ENCODE data around the gene ABHD12. TPM values are rescaled to one million over a fixed set of nuclear protein-coding genes. Genes with fewer than 3 reads are reported as not detected.

Gene ABHD12
- total and polyA plus RNA-seq, 10 of the 15 experiments (the other 5 are each of a cell fraction or from before 2014, with no cell fraction given) = 1.5 to 61.8 (median 26.7) TPM

DNA sequence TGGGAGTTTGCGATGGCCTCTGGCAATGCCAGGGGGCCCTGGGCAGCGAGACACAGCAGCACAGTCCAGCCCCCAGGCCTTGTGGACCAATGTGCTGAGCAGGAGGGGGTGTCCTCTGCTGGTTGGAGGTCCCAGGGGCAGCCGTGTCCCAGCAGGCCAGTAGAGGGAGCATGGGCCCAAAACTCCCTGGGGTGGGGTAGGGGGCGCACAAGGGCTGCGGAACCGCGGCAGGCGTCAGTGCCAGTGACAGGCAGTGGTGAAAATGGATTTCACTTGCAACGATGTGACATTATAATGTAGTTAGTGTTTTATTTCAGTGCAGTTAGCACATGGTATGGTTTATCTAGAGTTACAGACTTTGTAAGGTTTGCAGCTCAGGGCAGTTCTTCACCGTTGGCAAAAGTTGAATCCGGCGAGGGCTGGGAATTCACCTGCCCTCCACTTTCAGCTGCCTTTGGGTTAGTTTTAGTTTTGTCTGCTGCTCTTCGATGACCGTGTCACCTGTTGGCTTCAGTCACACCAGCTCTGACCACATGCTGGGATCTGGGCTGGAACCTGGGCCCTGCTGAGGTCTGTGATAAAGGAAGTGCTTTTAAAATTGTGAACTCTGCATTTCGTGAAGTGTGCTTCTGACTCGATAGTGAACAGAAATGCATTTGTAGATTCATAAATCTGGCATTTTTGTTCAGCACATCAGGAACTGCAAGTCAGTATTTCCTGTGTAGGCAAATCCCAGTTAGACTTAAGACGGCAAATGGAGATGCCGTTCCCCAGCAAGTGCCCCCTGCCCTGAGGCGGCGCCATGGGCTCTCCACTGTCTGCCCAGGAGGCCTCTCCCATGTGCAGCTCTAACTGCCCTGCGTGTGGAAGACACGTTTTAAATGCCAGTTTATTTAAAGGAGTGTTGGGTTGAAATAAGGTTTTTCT, 95.9 kb downstream of the ABHD12 start (continued):
- TF ChIP-seq, protein P1, sequence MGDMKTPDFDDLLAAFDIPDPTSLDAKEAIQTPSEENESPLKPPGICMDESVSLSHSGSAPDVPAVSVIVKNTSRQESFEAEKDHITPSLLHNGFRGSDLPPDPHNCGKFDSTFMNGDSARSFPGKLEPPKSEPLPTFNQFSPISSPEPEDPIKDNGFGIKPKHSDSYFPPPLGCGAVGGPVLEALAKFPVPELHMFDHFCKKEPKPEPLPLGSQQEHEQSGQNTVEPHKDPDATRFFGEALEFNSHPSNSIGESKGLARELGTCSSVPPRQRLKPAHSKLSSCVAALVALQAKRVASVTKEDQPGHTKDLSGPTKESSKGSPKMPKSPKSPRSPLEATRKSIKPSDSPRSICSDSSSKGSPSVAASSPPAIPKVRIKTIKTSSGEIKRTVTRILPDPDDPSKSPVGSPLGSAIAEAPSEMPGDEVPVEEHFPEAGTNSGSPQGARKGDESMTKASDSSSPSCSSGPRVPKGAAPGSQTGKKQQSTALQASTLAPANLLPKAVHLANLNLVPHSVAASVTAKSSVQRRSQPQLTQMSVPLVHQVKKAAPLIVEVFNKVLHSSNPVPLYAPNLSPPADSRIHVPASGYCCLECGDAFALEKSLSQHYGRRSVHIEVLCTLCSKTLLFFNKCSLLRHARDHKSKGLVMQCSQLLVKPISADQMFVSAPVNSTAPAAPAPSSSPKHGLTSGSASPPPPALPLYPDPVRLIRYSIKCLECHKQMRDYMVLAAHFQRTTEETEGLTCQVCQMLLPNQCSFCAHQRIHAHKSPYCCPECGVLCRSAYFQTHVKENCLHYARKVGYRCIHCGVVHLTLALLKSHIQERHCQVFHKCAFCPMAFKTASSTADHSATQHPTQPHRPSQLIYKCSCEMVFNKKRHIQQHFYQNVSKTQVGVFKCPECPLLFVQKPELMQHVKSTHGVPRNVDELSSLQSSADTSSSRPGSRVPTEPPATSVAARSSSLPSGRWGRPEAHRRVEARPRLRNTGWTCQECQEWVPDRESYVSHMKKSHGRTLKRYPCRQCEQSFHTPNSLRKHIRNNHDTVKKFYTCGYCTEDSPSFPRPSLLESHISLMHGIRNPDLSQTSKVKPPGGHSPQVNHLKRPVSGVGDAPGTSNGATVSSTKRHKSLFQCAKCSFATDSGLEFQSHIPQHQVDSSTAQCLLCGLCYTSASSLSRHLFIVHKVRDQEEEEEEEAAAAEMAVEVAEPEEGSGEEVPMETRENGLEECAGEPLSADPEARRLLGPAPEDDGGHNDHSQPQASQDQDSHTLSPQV (IDR thresholded peaks at IDR 0.05) = 0 out of 2 replicates have a peak, but pooled peaks have one; percentile 35
- TF ChIP-seq SMARCA5 (IDR thresholded peaks at IDR 0.05) (peak; percentile 58; the same call in 1 of the 2 replicates), RUNX3 (IDR thresholded peaks at IDR 0.05; ENCODE audit: low read length) (0 out of 2 replicates have a peak, but pooled peaks have one; percentile 8)

DNA sequence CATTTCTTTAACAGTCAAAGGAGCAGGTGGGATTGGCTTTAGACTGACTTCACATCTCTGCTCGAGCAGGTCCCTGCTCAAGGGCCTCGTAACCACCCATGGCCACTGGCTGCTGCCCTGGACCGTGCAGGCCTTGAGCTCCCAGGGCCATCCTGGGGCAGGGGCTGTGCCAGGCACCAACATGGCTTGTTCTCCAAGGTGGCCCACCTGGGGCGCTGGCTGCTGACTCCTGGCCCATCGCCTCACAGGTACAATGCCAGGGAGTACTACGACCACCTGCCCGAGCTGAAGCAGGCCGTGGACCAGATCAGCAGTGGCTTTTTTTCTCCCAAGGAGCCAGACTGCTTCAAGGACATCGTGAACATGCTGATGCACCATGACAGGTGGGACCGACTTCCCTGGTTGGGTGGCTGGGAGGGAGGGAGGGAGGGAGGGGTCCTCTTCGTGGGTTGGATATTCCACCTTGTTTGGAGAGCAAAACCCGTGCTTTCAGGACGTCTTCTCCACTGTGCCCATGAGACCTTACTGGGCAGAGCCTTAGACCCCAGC, 96.7 kb downstream of the ABHD12 start:
- DNase-seq (ENCODE audit: low read depth, low spot score) (no peak), FAIRE-seq (no peak), ATAC-seq (no peak)
- in situ Hi-C loops (cut with MboI) = loop anchor here (10.0 kb wide), 1 partner anchor 449 kb away; no protein-coding TSS in a partner anchor
- H3K4me3 ChIP-seq = no peak overlapping the region
- peaks cover 6 to 19% of the 10 kb centered on the region in 2 experiments; a peak in 3 of 4 replicates for H3K36me3 ChIP-seq (ENCODE audit: control insufficient read depth in 2 of 2, insufficient read depth in 2 of 2, low read length in 1 of 2)
- ChIA-PET CTCF (interaction anchor here (0.6 to 5.1 kb wide), 5 partner anchors 10 to 113 kb away, joined by 3 to 95 read pairs (median 3); partner anchors contain the start of gene GINS1), RAD21 (ENCODE audit: unreplicated experiment) (interaction anchor here (1.1 to 4.9 kb wide), 4 partner anchors 24 to 113 kb away, joined by 3 to 59 read pairs (median 4); partner anchors contain the start of gene GINS1), POLR2A (no interaction called here), SMC1A (ENCODE audit: uncharacterized antibody, unreplicated experiment) (interaction anchor here (0.8 to 3.5 kb wide), 3 partner anchors 103 to 105 kb away, joined by 3 to 53 read pairs (median 5); no protein-coding TSS in a partner anchor)
- no peaks in the 10 kb centered on the region for H3K9me3 ChIP-seq (replicated peaks; ENCODE audit: control insufficient read depth, insufficient read depth, low read length)
- no peak overlapping the region for H3K4me2 ChIP-seq (ENCODE audit: control insufficient read depth, insufficient read depth)
- intact Hi-C loops (cut with micrococcal nuclease; ENCODE audit: unreplicated experiment) = loop anchor here (1.0 kb wide), 1 partner anchor 105 kb away; no protein-coding TSS in a partner anchor
- no TSS peak for BruUV-seq (replicated peaks)
- H3K27ac ChIP-seq (ENCODE audit: control insufficient read depth, insufficient read depth) = no peak overlapping the region
- H3K79me2 ChIP-seq (ENCODE audit: control insufficient read depth, insufficient read depth, low read length) = no peaks in the 10 kb centered on the region
- H3K27me3 ChIP-seq (replicated peaks in 1 of 2; ENCODE audit: control insufficient read depth in 2 of 2, insufficient read depth in 2 of 2, low read length in 1 of 2) = no peaks in the 10 kb centered on the region
- TF ChIP-seq ZNF274 (IDR thresholded peaks at IDR 0.05; ENCODE audit: insufficient read depth, insufficient read length) = no peak
- TF ChIP-seq, protein P2, sequence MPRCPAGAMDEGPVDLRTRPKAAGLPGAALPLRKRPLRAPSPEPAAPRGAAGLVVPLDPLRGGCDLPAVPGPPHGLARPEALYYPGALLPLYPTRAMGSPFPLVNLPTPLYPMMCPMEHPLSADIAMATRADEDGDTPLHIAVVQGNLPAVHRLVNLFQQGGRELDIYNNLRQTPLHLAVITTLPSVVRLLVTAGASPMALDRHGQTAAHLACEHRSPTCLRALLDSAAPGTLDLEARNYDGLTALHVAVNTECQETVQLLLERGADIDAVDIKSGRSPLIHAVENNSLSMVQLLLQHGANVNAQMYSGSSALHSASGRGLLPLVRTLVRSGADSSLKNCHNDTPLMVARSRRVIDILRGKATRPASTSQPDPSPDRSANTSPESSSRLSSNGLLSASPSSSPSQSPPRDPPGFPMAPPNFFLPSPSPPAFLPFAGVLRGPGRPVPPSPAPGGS (IDR thresholded peaks at IDR 0.05; ENCODE audit: borderline replicate concordance, insufficient read depth, low read depth, low read length, poor library complexity, severe bottlenecking) = peak; percentile 25
- H2AFZ ChIP-seq (ENCODE audit: control insufficient read depth, low read depth, low read length) = no peak overlapping the region
- H3K4me1 ChIP-seq (ENCODE audit: control insufficient read depth, insufficient read depth, low read length) = peaks cover 40% of the 10 kb centered on the region
- H3K9ac ChIP-seq (ENCODE audit: control insufficient read depth, insufficient read depth, low read length) = no peak overlapping the region
- 97% methylated on average over 11 of the region's 13 CpGs for WGBS (ENCODE audit: insufficient coverage, insufficient replicate concordance, low lambda C conversion rate, missing lambda C conversion rate)
- H4K20me1 ChIP-seq (ENCODE audit: control insufficient read depth, insufficient read depth) = no peaks in the 10 kb centered on the region; the same call in 1 of the 2 replicates
